Measurements from ENCODE around the gene EGFL6.
"Not testable (repeated sequence)": the region's sequence is repeated elsewhere in the genome, so short reads cannot be mapped to it uniquely, and the experiment has no call there.

EGFL6 gene

GRCh38 chrX:13597874-13598273, 28.5 kb downstream of the EGFL6 start:
- no peak for DNase-seq

DNA sequence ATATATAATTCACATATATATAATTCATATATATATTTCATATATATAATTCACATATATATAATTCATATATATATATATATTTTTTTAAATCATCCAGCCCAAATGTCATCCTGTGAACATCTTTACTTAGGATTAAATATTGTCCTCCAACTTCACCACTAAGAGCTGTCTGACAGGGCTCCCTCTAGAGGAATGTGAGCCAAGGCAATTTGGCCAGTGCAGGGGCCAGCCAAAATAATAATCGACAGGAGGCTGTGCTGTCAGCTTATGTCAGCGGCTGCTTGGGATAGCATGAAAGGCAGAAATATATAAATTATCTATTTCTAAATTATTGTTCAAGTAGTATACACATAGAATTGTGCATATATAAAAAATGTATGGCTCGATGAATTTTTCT, 29.5 kb downstream of the EGFL6 start:
- no peak for DNase-seq

DNA sequence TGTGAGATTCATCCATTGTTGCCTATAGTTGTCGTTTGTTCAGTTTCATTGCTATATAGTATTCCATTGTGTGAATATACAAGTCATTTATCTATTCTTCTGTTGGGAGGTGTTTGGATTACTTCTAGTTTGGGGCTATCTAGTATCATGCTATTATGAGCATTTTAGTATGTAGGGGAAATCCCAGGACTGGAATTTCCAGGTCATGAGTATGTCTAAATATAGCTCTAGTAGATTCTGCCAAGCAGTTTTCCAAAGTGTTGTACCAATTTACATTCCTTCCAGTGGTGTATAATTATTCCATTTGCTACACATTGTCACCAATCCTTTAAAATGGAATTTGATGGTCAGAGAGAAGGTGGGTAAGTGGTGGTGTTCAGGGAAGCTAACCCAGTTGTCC, 30.1 kb downstream of the EGFL6 start:
- no peak for DNase-seq

DNA sequence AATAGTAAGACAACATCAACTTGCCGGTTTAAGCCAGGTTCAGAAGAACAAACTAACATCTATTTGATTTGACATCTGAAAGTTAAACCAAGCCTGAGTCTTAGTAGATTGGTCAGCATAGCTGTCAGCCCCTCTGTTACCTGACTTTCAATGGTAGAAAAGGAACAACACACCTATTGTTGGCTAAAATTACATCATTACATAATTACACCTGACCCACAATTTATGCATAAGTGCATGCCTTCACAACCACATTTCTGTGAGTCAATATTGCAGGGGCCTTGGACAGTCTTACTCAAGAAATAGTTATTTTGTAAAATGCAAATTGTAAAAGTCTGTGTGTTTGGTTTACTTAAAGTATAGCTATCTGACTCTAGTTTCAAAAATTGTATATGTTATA, 36.2 kb downstream of the EGFL6 start:
- no peak for DNase-seq

DNA sequence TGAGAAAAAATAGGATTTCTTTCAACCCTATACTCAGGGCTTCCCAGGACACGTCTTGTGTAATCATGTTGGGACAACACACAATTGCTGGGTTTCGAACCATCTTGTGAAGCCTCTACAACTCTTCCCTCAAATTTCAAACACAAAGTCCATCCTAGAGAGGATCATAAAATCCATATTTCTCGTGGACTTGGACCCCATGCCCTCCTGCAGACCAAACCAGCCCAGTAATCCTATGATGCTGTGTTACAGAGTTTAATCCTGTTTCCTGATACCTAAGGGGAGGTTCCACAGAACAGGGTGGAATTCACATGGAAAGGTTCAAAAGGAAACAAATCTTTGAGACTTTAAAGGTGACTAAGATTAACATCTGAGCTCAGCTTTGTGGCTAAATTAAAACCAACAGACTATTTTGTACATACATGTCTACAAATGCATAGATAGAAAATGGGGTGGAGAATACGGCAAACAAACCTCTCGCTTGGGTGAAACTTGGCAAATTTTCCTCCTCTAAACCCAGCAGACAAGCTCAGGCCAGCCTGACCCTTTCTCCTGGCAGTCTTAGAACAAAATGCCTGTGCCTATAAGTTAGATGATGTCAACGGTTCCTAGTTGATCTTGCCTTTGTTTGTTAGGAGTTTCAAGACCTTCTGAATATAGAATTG, 38.1 kb downstream of the EGFL6 start:
- no peak for DNase-seq

DNA sequence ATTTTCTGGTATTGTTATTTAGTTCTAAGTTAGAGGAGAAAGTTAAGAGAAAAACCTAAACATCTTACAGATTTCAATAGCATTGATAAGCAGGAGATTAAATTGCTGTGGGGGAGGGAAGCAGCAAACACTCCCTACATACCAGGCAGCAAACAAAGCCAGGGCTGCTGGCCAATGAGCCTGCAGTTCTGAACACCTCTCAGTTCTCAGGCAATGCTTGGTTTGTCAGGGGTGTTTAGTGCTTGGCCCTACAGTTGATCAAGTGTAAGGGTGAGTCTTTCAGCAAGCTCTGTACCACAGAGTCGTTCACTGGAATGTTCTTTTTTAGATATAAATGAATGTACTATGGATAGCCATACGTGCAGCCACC, 38.6 kb downstream of the EGFL6 start:
- DNase-seq, result no peak

- DNase-seq, result no peak
Observed at GRCh38 chrX:13614154-13614553, 44.8 kb downstream of the EGFL6 start.

- DNase-seq, result no peak
Observed at GRCh38 chrX:13620207-13620606, 50.8 kb downstream of the EGFL6 start.

DNA sequence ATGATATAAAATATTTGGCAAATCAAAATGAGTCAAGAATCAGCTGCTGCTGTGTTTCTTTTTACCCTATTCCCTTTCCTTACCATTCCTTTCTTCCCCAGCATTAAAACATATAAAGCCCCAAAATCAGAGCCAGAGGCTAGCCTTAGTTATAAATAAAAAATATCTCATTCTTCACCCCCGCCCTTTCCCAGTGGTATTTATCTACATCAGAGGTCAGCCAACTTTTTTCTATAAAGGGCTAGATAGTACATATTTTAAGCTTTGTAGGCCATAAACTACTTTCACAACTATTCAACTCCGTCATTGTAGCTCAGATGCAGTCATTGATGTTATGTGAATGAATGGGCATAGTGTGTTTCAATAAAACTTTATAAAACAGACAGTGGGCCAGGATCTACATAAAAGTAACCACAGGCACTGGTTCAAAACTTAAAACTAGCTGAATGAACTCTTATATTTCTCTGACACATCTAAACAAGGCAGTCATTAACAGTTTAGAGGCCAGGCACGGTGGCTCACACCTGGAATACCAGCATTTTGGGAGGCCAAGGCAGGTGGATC, 53.1 kb downstream of the EGFL6 start:
- no peak for DNase-seq

DNA sequence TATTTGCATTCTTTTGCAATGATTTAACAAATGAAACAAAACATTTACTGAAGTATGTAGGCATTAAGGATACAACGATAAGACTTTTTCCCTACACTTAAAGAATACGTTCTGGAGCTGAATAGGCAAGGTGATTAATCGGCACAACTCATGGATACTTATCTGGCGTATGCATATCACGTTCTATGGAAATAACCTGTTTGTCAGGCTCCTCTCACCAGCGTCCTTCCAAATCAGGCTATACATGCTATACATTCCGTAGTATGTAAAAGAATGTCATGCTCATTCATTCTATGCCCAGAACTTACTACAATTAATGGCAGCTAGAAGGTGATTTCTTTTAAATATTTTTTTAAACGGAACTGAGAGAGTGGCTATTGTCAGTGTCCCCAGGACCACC, 57.9 kb downstream of the EGFL6 start:
- DNase-seq, result no peak

DNA sequence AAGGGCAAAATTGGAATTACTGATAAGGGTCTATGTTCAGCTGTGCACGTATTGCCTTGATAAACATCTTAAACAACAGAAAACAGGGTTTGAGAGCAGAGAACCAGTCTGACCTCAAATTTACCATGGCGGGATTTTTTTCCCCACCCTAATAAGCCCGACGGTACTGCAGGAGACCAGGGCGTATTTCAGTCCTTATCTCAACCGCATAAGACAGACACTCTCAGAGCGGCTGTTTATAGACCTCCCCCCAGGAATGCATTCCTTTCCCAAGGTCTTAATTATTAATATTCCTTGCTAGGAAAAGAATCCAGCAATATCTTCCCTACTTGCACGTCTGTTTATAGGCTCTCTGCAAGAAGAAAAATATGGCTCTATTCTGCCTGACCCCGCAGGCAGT, 67.8 kb downstream of the EGFL6 start:
- DNase-seq, result not testable (repeated sequence)

- no peak for DNase-seq
Observed at GRCh38 chrX:13638021-13638420, 68.6 kb downstream of the EGFL6 start.

DNA sequence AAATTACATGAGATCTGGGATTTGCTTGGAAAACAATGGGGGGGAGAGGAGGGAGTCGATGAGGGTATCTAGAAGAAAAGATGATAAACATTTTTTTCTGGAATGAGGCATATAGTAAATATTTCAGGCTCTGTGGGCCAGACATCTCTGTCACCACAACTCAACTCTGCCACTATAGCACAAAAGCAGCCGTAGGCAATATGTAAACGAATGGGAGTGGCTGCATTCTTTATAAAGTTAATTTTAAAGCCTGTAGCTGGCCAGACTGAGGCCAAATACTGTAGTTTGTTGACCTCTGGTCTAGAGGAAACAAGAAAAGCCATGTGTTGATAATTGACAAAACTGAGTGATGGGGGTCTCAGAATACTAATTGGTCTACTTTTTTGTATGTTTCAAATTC, 69.4 kb downstream of the EGFL6 start:
- DNase-seq, result no peak

- DNase-seq, result not testable (repeated sequence)
Observed at GRCh38 chrX:13641684-13642083, 72.3 kb downstream of the EGFL6 start.

DNA sequence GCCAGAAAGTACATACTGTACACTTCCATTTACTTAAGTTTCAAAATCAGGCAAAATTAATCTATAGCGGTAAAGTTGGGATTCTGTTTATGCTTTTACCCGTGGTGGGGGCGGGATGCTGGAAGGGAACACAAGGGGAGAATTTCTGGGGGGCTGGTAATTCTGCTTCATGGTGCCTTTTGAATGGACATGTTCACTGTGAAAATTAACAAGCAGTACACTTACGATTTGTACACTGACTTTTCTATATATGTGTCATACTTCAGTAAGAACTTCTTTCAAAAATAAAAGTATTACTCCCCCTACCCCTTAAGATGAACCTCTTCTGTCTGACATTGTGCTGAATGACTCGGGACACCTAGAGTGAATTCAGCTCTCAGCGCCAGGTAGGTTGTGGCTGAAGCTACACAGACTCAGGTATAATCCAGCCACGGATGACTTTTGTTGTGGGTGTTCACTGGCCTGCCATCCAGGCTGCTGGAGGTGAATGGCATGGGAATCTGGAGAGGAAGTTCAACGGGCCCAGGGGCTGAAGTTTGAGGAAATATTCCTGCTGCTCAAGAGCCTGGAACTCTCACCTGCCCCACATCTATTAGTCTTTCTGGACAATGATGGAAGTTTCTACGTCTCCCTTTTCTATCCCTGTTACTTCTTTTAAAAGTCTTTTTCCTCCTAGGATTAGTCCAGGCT, 76.2 kb downstream of the EGFL6 start:
- DNase-seq, result no peak

- no peak for DNase-seq
Observed at GRCh38 chrX:13646154-13646549, 76.8 kb downstream of the EGFL6 start.

DNA sequence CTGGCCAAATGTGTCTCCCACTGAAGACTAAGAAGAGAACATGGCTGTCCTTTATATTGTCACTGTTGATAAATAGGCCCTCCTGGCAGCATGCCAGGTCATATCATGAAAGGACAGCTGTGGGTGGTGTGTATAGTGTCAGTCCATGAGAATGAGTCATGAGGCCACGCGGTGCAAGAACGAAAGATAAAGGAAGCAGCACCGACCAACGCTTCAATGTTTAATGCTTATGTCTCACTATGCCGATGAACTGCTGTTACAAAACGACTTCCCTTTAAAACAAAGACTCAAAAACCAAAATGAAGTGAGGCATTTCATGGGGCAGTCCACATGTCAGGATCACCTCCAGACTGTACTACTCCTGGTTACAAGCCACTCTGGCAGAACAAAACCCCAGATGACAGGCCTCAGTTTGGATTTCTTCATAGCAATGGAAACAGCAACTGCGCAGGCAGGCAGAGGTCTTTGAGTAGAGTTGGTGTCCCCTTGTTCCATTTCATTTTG, 78.4 kb downstream of the EGFL6 start:
- DNase-seq, result peak; percentile 22

DNA sequence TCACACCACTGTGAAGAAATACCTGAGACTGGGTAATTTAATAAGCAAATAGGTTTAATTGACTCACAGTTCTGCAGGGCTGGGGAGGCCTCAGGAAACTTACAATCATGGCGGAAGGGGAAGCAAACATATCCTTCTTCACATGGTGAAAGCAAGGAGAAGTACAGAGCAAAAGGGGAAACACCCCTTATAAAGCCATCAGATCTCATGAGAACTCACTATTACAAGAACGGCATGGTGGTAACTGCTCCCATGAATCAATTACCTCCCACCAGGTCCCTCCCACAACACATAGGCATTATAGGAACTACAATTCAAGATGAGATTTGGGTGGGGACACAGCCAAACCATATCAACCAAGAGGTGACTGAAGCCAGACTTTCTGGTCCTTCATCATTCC, 78.9 kb downstream of the EGFL6 start:
- DNase-seq, result not testable (repeated sequence)

DNA sequence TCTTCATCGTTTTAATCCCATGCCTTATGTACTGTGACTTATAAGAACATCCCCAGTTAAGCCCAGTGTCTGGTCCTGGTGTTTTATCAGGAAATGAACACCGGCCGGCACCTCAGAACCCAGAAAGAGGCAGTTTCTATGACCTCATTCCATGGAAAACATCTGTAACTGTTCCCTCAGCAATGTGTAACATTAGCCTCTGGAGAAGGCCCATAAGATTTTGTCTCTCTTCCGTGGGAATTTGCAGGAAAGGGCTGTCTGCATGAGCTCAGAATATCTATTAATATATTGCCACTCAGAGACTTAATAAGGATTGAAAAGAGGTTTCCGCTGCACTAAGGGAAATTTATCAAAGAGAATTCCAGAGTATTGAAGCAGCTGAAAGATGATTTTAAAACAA, 80.4 kb downstream of the EGFL6 start:
- DNase-seq, result no peak

DNA sequence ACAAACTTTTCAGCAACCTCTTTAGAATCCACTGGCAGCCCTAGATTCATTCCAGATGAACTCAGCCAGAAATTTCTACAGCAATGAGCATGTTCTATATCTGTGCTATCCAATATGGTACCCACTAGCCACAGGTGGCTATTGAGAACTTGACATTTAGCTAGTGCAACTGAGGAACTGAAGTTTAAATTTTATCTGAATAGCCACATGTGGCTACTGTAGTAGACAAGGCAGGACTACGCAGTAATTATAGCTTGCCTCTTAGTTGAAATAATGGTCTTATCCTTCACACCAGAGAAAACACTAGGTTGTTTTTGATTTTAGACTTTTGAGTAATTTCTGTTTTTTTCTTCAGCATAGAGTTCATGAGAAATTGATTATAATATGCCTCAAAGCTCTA, 80.9 kb downstream of the EGFL6 start:
- DNase-seq, result no peak

- no peak for DNase-seq
Observed at GRCh38 chrX:13651150-13651549, 81.7 kb downstream of the EGFL6 start.

- peak; percentile 50 for DNase-seq
Observed at GRCh38 chrX:13652287-13652793, 82.9 kb downstream of the EGFL6 start.

DNA sequence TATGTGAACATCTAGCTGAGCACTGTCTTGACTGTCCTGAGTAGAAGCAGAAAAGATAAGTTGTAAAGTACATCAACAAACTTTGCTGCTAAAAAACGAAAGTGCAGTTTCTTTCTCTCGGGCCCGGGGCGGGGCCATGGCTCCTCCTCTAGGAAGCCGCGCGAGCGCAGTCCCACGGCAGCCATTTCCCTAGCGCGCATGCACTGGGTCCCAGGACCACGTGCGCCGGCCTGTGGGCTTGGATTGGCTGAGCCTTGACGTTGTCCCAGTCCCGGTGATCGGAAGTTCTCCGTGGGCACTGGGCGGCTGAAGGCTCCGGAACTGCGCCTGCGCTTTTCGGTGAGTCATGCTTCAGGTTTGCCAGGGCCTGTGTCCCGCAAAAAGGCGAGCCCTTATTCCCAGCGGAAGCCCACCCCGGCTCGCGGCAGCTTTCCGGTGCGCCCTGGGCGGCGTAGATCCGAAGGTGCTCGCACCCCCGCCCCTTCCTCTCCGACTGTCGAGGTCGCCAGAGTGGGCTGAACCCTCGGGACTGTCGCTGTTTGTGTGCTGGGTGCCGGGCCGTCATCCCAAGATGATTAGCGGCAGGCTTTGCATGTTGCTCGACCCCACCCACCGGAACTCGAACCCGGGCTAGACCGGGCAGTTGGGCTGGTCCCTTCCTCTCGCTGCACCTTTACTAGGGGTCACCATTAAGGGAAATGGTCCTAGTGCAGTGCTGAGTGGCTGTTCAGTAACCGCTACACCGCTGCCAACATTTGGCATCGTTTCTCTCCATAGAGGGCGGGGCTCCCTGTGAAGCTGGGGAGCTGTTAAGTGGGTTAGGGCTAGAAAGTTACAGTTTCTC, 83.7 kb downstream of the EGFL6 start, which contains the start of gene TCEANC:
Gene TCEANC (plus strand): TSS at position 292 of the 844 bp plus-strand sequence. CDS start 9,368 bp downstream, outside the sequence.
- DNase-seq, result peak; percentile 92
